Subcutaneous adipose tissue (tissue), 4 donors: ENCODE data around the gene MBNL2. TPM values are rescaled to one million over a fixed set of nuclear protein-coding genes. Genes with fewer than 3 reads are reported as not detected.

ENCODE experiments used
- CTCF ChIP-seq: fragments of 450-650 bp; IDR thresholded peaks from one replicate; pipeline ENCODE4 v1.5.1; 2016; ENCODE audit warnings: low read depth, mild to moderate bottlenecking, control low read depth, antibody characterized with exemption, moderate library complexity
- total RNA-seq, 4 donors: library from RNA; depleted of rRNA; stranded (reverse); fragments of >200 nt; gene quantifications; one replicate each; pipeline ENCODE4 v1.1.0, GENCODE V29; 2016

MBNL2 gene
- total RNA-seq, 4 donors from 2014 or later: 83.9 to 141 (median 91.2) TPM

GRCh38 chr13:97369261-97369893, 147.2 kb downstream of the MBNL2 start:
- TF ChIP-seq CTCF: no peak

- TF ChIP-seq CTCF: no peak
Measured at GRCh38 chr13:97371486-97372109, 149.5 kb downstream of the MBNL2 start.

DNA sequence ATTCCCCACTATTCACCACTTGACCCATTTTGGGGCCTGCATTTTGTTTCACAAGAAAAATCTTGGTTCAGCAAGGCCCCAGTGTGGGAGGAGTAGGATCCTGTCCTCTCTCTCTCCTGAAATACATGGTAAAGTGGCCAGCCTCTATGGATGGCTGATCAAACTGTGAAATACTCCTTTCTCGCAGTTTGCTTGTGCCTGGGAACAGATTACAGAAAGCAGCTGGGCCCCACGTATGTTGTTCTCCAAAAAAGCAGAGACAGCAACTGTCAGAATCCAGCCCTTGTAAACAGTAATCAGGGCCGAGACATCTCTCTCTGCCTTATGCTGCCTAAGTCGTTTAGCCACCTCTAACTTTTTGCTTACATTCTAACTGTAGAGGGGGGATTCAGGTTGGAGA, 150.8 kb downstream of the MBNL2 start:
- no peak for TF ChIP-seq CTCF

- TF ChIP-seq CTCF: no peak
Measured at GRCh38 chr13:97373787-97374186, 151.7 kb downstream of the MBNL2 start.

DNA sequence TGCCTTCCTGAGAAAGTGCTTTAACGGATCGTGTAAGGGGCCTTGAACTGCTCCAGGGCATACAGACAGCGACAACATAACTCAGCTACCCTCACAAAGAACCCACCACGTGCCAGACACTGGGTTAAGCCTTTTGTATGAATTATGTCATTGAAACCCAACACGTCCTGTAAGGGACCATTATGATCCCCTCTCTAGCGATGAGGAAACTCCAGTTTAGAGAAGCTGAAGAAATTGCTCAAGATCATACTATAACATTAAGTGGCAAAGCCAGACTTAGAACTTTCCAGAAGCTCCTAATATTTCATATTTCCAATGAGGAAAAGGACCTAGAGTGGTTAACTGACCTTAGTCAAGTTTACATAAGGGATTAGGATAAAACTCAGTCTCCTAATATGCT, 154.8 kb downstream of the MBNL2 start:
- TF ChIP-seq CTCF: no peak

- TF ChIP-seq CTCF: no peak
Measured at GRCh38 chr13:97379386-97379785, 157.3 kb downstream of the MBNL2 start.

DNA sequence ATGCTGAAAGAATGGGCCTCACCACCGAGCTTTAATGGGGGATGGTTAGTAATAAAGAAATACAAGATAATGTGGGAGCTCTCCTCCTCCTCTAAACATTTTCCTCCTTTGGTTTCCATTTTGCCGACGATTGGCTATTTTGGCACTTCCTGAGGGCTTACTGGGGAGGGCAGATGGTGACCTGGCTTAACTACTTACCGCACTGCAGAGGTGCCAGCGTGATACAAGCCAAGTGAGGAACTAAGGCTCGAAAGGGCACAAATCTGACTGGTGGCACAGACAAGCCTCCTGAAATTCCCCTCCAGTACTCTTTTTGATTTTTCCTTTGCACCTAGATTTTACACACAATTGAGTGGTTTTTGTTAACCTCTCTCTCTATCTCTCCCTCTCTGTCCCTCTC, 158.6 kb downstream of the MBNL2 start:
- no peak for TF ChIP-seq CTCF
